Fibroblast of the conjunctiva (primary cell): ENCODE measurements around the gene CACHD1.
A peak's percentile ranks its signal among the peaks of the same experiment; 100 is the strongest.
"Not testable (repeated sequence)": the region's sequence is repeated elsewhere in the genome, so short reads cannot be mapped to it uniquely, and the experiment has no call there.

ENCODE experiments used
- DNase-seq: peaks from one replicate; pipeline ENCODE4 v3.0.0-alpha.2; 2010; ENCODE audit warnings: low read depth

CACHD1 gene

DNA sequence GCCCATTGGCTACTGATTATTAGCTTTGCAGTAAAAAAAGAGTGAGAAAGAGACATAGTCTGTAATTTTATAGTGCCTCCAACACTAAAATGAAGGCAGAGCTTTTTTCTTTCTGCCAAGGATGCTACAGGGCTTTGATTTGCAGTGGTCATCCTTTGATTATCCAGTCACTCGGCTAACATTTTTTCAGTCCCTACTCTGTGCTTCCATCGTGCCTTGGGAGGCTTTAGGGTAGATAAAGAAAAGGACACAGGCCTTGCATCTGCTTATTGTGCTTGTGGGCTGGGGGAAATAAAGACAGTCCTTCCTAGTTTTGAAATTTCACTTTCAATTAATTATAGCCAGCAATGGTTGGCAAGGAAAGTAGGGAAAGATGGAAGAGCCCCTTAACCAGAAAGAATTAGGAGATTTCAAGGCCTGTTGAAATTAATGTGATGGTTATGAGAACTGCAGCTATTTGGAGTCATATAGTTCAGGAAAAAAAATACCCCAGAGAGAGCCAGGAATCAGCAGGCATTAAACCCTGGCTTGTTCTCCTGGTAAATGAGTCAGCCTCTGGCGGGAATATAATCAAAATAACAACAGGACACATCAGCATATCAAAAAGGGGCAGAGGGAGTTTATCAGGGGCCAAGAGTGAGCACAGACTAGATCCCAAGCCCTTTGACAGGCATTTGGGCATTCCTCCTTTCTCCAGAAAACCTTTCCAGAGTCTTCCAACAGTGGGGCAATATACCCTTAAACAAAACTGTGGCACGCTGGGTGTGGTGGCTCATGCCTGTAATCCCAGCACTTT lies 27.4 kb downstream of the CACHD1 start:
- no peak for DNase-seq

DNA sequence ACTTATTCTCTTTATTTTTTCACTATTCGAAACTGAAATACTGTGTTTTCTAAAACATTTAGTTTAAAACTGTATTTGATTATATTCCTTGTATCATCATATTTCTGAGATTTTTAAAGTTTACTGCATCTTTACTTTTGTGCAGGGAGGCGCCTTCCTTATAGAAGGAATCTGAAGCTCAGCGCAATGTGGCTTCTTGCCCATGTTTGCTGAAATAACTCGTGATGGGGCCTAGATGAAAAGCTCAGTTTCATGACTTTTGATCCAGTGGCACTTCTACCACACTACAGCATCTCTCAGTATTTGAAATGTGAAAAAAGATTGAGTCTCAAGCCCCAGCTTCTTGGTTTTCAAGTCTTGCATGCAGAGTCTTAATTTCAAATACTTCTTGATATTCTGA lies 28.4 kb downstream of the CACHD1 start:
- DNase-seq = no peak

DNA sequence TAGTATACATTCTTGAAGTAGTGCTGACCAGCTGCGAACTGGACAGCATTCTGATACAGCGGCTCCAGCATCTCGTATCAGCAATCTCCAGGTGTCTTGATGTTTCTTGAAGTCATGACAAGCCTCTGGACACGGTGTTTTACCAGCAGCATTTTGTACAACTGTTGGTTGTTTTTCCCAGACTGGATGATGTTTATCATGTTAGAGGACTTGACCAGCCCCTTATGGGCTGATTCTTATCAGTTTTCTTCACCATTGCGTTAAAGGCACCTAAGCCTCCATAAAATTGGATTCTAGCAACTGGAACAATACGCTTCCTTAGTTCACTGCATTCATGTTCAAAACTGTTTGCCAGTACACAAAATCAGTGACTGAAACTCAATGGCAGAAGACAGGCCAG lies 29.1 kb downstream of the CACHD1 start:
- no peak for DNase-seq

GRCh38 chr1:64499966-64500365 lies 30.0 kb downstream of the CACHD1 start:
- DNase-seq = no peak

- DNase-seq = no peak
Observed at GRCh38 chr1:64502083-64502482, 32.2 kb downstream of the CACHD1 start.

GRCh38 chr1:64502931-64503330 lies 33.0 kb downstream of the CACHD1 start:
- no peak for DNase-seq

DNA sequence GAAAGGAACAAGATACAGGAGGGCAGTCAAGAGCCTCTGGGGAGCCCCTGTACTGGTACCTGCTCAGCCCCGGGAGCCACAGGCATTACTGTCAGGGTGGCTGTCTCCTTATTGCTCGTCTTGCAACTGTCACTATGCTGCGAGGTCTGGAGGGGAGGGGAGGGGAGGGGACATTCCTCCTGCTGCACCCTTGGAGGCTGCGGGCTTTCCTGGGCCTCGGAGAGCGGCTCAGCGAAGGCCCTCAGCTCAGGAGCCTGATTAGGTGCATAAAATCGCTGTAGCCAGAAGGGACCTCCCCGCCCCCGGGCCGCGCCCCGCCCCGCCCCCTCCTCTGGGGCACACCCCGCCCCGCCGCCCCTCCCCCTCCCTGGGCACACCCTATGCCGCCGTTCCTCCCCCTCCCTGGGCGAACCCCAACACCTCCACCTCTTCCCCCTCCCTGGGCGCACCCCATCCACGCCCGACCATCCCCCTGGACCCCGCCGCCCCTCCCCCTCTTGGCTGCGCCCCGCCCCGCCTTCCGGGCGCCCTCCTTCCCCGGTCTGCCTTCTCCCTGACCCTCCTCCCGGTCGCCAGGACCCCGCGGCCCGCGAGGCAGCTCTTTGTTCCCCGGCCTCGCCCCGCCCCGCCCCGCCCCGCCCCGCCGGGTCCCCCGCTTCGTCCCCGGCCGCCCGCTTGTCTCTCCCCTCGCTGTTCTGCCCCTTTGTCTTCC lies 35.5 kb downstream of the CACHD1 start:
- no peak for DNase-seq

DNA sequence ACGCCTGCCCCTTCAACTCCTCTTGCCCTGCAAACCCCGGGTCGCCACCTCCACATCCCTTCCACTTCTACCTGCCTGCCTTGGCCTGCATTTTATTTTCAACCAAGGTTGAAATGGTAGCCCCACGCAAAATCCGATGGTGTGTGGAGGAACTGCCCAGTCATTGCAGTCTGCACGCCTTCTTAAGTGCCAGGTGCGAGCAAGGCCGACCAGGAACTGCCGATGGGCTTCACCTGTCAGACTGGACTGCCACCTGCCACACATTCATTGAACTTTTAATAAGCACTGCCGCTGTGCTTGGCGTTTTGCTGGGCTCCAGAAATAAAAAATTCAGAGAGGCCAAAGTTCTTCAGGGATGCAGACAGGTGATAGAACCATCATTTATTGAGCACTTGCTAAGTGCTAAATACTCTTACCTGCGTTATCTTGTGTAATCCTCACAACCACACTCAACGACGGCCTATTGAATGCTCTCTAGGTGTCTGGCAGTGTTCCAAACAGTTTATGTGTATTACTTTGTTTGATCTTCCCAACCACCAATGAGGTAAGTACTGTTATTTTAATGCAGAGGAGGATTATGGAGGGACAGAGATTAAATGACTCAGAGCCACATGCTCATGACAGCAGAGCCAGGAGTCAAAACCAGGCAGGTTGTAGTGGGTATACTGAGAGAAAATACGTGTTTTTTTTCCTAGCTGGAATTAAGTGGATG lies 36.2 kb downstream of the CACHD1 start:
- DNase-seq = no peak

GRCh38 chr1:64508629-64509028 lies 38.7 kb downstream of the CACHD1 start:
- no peak for DNase-seq

GRCh38 chr1:64511044-64511443 lies 41.1 kb downstream of the CACHD1 start:
- DNase-seq = no peak

GRCh38 chr1:64512206-64512605 lies 42.3 kb downstream of the CACHD1 start:
- not testable (repeated sequence) for DNase-seq

DNA sequence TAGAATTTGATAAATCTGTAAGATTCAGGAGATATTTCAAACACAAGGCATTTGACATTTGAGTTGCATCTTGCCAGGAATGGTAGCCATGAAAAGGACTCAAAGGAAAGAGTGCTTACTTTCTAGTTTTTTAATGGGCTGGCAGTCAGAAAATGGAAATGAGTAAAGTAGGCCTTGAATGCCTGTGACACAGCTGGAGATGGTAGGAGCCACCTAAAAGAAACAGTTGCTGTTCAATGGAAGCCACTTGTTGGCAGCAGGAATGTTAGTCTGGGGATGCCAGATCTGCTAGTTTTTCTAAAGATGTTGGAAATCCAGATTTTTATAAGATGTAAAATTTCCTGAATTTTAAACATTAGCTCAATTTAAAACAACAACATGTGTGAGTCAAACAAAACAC lies 43.6 kb downstream of the CACHD1 start:
- DNase-seq = no peak

GRCh38 chr1:64514197-64514765 lies 44.4 kb downstream of the CACHD1 start:
- peak; percentile 30 for DNase-seq

- DNase-seq = peak; percentile 63
Observed at GRCh38 chr1:64515427-64515826, 45.5 kb downstream of the CACHD1 start.

GRCh38 chr1:64516301-64516700 lies 46.4 kb downstream of the CACHD1 start:
- DNase-seq = no peak

DNA sequence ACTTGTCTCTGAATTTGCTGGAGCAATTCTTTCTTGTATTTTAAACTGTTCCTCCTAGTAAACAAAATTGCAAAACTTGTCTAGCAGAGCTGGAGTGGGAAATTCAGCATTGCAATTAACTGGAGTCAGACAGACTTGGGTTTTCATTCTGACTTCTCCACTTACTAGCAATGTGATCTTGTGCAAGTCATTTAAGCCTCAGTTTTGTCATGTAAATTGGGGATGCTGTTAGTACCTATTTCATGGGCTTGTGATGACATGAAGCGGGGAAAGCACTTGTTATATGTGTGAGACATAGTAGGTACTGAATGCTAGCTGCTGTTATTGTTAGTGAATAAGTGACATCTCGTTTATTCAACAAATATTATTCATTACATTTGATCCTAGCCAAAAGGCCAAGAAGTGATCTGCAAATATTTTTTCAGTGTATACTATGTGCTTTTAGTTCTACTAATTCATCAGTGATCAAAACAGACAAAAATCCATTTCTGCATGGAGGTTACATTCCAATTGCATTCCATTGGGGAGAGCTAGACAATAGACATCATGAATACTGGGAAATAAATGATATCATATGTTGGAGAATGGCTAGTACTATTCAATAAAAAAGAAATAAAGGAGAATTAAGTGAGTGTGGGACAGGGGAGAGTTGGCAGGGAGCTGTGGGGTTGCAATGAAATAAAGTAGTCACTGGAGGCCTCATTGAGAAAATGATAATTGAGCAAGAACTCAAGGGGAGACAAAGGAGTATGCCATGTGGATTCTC lies 47.1 kb downstream of the CACHD1 start:
- DNase-seq = no peak

DNA sequence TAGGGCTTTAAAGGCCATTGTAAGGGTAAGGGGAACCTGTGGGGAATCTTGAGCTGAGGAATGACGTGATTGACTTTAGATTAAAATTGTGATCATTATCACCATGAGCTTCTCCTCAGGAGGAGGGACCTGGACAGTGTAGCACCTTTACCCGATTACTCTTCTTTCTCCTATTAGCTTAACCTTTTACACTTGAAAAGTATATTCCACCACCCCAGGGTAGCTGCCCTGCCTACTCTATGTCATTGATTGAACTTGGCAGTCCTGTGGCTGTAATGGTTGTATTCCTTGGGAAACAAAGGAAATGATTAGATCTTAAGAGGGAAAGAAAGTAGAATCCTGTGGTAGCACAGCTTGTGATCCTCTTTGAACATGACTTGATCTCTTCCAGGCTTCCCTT lies 47.7 kb downstream of the CACHD1 start:
- DNase-seq = no peak

- DNase-seq = no peak
Observed at GRCh38 chr1:64518692-64519481, 49.0 kb downstream of the CACHD1 start.

GRCh38 chr1:64519901-64520300 lies 50.0 kb downstream of the CACHD1 start:
- no peak for DNase-seq

DNA sequence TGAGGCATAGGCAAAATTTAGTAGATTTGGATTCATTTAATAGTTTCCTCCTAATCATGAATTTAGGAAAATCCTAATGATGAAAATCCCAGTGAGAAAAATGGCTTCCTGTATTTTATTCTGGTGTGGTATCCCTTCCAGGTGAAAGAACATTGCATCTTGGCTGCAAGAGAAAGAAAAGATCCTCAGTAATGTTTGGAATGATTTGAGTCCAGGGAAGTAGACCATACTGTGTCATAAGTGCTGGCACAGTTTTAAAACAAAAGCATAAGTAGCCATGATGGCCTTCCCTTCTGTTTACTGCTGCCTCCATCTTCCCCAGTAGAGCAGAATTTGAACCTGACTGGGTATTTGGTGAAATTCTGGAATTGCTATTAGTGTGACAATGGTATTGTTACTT lies 52.8 kb downstream of the CACHD1 start:
- no peak for DNase-seq
